Thyroid gland (tissue), 4 donors: ENCODE data around the gene DTNBP1.

Experiments used
- POLR2A ChIP-seq, 2 donors: fragments of 450-650 bp; IDR thresholded peaks; one replicate each; pipeline ENCODE4 v1.6.1; 2017; ENCODE audit warnings: antibody characterized with exemption in 2 of 2, mild to moderate bottlenecking in 2 of 2, moderate library complexity in 1 of 2
- TF ChIP-seq, protein P1 (sequence below), 6 experiments: fragments of 200-600 bp in 3 of 6; fragments of 450-650 bp in 3 of 6; sonication (generic) in 3 of 6; IDR thresholded peaks; one replicate each; pipeline ENCODE4 v1.5.1; 2016 to 2019; ENCODE audit warnings: antibody characterized with exemption in 6 of 6, mild to moderate bottlenecking in 2 of 6, inconsistent platforms in 1 of 6, moderate library complexity in 1 of 6

DNA sequence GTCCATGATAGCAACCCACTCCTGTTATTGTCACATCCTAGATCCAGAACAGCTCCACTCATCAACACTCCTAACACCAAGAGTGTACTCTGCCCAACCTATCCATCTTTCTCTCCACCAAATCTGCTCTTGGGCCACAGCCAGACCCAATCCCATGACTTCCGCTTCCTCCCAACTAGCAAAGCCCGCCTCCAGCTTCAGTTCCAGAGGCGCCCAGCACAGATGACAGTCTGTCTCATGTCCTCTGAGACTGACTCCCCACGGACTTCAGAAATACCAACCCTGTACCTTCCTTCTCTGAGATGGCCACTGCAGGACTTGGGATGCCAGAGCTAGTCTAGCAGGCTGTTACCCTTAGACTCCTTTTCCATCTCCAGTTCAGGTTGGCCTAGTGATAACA lies 48.6 kb downstream of the DTNBP1 start:
- TF ChIP-seq, protein P1, sequence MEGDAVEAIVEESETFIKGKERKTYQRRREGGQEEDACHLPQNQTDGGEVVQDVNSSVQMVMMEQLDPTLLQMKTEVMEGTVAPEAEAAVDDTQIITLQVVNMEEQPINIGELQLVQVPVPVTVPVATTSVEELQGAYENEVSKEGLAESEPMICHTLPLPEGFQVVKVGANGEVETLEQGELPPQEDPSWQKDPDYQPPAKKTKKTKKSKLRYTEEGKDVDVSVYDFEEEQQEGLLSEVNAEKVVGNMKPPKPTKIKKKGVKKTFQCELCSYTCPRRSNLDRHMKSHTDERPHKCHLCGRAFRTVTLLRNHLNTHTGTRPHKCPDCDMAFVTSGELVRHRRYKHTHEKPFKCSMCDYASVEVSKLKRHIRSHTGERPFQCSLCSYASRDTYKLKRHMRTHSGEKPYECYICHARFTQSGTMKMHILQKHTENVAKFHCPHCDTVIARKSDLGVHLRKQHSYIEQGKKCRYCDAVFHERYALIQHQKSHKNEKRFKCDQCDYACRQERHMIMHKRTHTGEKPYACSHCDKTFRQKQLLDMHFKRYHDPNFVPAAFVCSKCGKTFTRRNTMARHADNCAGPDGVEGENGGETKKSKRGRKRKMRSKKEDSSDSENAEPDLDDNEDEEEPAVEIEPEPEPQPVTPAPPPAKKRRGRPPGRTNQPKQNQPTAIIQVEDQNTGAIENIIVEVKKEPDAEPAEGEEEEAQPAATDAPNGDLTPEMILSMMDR (IDR thresholded peaks at IDR 0.05) = no peak
- no peak for TF ChIP-seq POLR2A (IDR thresholded peaks at IDR 0.05)
